IPS DF 4.7 (cell line): Measurements from ENCODE around the gene GRWD1.

Experiments
- DNase-seq: peaks from one replicate; pipeline ENCODE4 v3.0.0-alpha.2; 2013; ENCODE audit warnings: low spot score; ENCODE audit errors: extremely low read depth

GRWD1 gene

GRCh38 chr19:48445606-48446481, at the start of gene GRWD1:
Gene GRWD1 (plus strand): TSS chr19:48445983. CDS start chr19:48446006, 23 bp downstream.
- peak; percentile 91 for DNase-seq

- DNase-seq: no peak
Observed at GRCh38 chr19:48396016-48396823, 49.6 kb upstream of the GRWD1 start.

- no peak for DNase-seq
Observed at GRCh38 chr19:48396824-48397176, 49.0 kb upstream of the GRWD1 start.

- no peak for DNase-seq
Observed at GRCh38 chr19:48397263-48398101, 48.3 kb upstream of the GRWD1 start.

- no peak for DNase-seq
Observed at GRCh38 chr19:48398102-48398374, 47.7 kb upstream of the GRWD1 start.

- no peak for DNase-seq
Observed at GRCh38 chr19:48398375-48399235, 47.2 kb upstream of the GRWD1 start.

GRCh38 chr19:48400018-48400742, 45.6 kb upstream of the GRWD1 start:
- DNase-seq: no peak

GRCh38 chr19:48401287-48401686, 44.5 kb upstream of the GRWD1 start:
- no peak for DNase-seq

- no peak for DNase-seq
Observed at GRCh38 chr19:48403606-48404005, 42.2 kb upstream of the GRWD1 start.

GRCh38 chr19:48405010-48405659, 40.6 kb upstream of the GRWD1 start:
- no peak for DNase-seq

GRCh38 chr19:48405850-48406249, 39.9 kb upstream of the GRWD1 start:
- no peak for DNase-seq

GRCh38 chr19:48413879-48414587, 31.8 kb upstream of the GRWD1 start:
- no peak for DNase-seq

- no peak for DNase-seq
Observed at GRCh38 chr19:48415395-48415794, 30.4 kb upstream of the GRWD1 start.

- DNase-seq: no peak
Observed at GRCh38 chr19:48415806-48416221, 30.0 kb upstream of the GRWD1 start.

- no peak for DNase-seq
Observed at GRCh38 chr19:48417421-48417820, 28.4 kb upstream of the GRWD1 start.

GRCh38 chr19:48418317-48419064, 27.3 kb upstream of the GRWD1 start:
- DNase-seq: no peak

- DNase-seq: no peak
Observed at GRCh38 chr19:48419158-48419920, 26.4 kb upstream of the GRWD1 start.

- DNase-seq: no peak
Observed at GRCh38 chr19:48421548-48421947, 24.2 kb upstream of the GRWD1 start.
